GM12878 (cell line): ENCODE data around the gene F8A1. TPM values are rescaled to one million over a fixed set of nuclear protein-coding genes. Genes with fewer than 3 reads are reported as not detected.
"Not testable (repeated sequence)": the region's sequence is repeated elsewhere in the genome, so short reads cannot be mapped to it uniquely, and the experiment has no call there.

Experiments
- ATAC-seq: fragments of 200-7000 bp; cut with Tn5 transposase; 3 replicates; pipeline ENCODE4 v1.9.1; 2020; ENCODE audit warnings: mild to moderate bottlenecking, moderate library complexity
- BruUV-seq: library from RNA; stranded (reverse); fragments of 400-500 nt; replicated peaks from 2 replicates; lab custom pipeline; 2021; lab: Mats Ljungman, UMichigan
- CTCF ChIA-PET: fragments of 300-600 bp; sonication (Branson Sonifier 250); formaldehyde crosslinking; extraction: SDS; loops from one replicate; lab custom pipeline; 2021; ENCODE audit warnings: inconsistent platforms; lab: Yijun Ruan, JAX
- POLR2A ChIA-PET: fragments of 350-600 bp; formaldehyde crosslinking; extraction: SDS; loops from one replicate; lab custom pipeline; 2021; ENCODE audit warnings: inconsistent platforms; lab: Charles Lee
- RAD21 ChIA-PET: fragments of 300-600 bp; sonication (Branson Sonifier 250); formaldehyde crosslinking; loops from one replicate; lab custom pipeline; 2023; ENCODE audit warnings: antibody characterized with exemption; ENCODE audit not compliant: unreplicated experiment; lab: Charles Lee
- SMC1A ChIA-PET: fragments of 300-600 bp; sonication (Branson Sonifier 250); formaldehyde crosslinking; loops from one replicate; lab custom pipeline; 2023; ENCODE audit not compliant: unreplicated experiment, uncharacterized antibody; lab: Charles Lee
- DNase-seq: peaks from one replicate; pipeline ENCODE4 v3.0.0-alpha.2; 2011; ENCODE audit warnings: low read depth, low spot score
- FAIRE-seq: peaks from 3 replicates; lab custom pipeline; 2011; peaks lifted over from hg19 to GRCh38; lab: Jason Lieb, UNC
- H2AFZ ChIP-seq: 2 replicates; pipeline ENCODE4 v1.6.0; 2011; ENCODE audit warnings: low read depth, low read length, control low read depth; ENCODE audit not compliant: control insufficient read depth
- H3K27ac ChIP-seq: 2 replicates; pipeline ENCODE4 v1.5.1; 2011; ENCODE audit warnings: control low read depth; ENCODE audit not compliant: control insufficient read depth, insufficient read depth
- H3K27me3 ChIP-seq, 2 experiments: replicated peaks in 1 of 2; 2 replicates each; pipeline versions ENCODE4 v1.6.0 to v1.6.1; 2011; ENCODE audit warnings: low read length in 1 of 2; ENCODE audit not compliant: control insufficient read depth in 2 of 2, insufficient read depth in 2 of 2
- H3K36me3 ChIP-seq, 2 experiments: 2 replicates each; pipeline ENCODE4 v1.5.1; 2011; ENCODE audit warnings: low read length in 1 of 2; ENCODE audit not compliant: control insufficient read depth in 2 of 2, insufficient read depth in 2 of 2
- H3K4me1 ChIP-seq: 2 replicates; pipeline ENCODE4 v1.6.1; 2011; ENCODE audit warnings: mild to moderate bottlenecking, low read length, moderate library complexity, mixed read lengths; ENCODE audit not compliant: control insufficient read depth, insufficient read depth
- H3K4me2 ChIP-seq: 2 replicates; pipeline ENCODE4 v1.6.0; 2011; ENCODE audit warnings: control low read depth; ENCODE audit not compliant: control insufficient read depth, insufficient read depth
- H3K4me3 ChIP-seq: fragments of 200-600 bp; sonication (generic); 2 replicates; pipeline ENCODE4 v1.5.1; 2016
- H3K79me2 ChIP-seq: 2 replicates; pipeline ENCODE4 v1.6.0; 2011; ENCODE audit warnings: low read length; ENCODE audit not compliant: control insufficient read depth, insufficient read depth
- H3K9ac ChIP-seq: 2 replicates; pipeline ENCODE4 v1.8.0; 2011; ENCODE audit warnings: low read length, control low read depth, mixed read lengths; ENCODE audit not compliant: control insufficient read depth, insufficient read depth
- H3K9me3 ChIP-seq: replicated peaks from 3 replicates; pipeline ENCODE4 v1.5.1; 2011; ENCODE audit warnings: mild to moderate bottlenecking, low read length; ENCODE audit not compliant: control insufficient read depth, insufficient read depth
- H4K20me1 ChIP-seq: 2 replicates; pipeline ENCODE4 v1.6.0; 2011; ENCODE audit not compliant: control insufficient read depth, insufficient read depth
- MEF2A ChIP-seq: IDR thresholded peaks from 2 replicates; pipeline ENCODE4 v1.6.1; 2011; ENCODE audit warnings: low read depth, mild to moderate bottlenecking, low read length, moderate library complexity; ENCODE audit not compliant: insufficient read depth
- WGBS: methylation state at CpG from one replicate; pipeline ENCODE4 v1.1.6; 2016; ENCODE audit warnings: low lambda C conversion rate; ENCODE audit not compliant: insufficient replicate concordance, insufficient coverage; ENCODE audit errors: missing lambda C conversion rate; 5-methylcytosine and 5-hydroxymethylcytosine counted together
- in situ Hi-C: fragments of 300-500 bp; cut with MboI; formaldehyde crosslinking; loops from 9 replicates; pipeline ENCODE4 v1.14.3; 2018; ENCODE audit warnings: mixed read lengths
- intact Hi-C: fragments of 100-400 bp; cut with micrococcal nuclease; formaldehyde crosslinking; loops from one replicate; pipeline ENCODE4 v1.14.2; 2022; ENCODE audit not compliant: unreplicated experiment
- polyA plus RNA-seq, 11 experiments: library from polyadenylated mRNA; depleted of rRNA in 4 of 11; unstranded in 6 of 11; stranded (reverse) in 5 of 11; fragments of >200 nt; fragmentation: Nextera tagmentation in 4 of 11; fragmentation: Illumina TruSeq in 1 of 11; extraction: Ambion mirVana in 4 of 11; extraction: Trizol in 1 of 11; gene quantifications; 1 replicate in 1 of 11; 2 replicates in 10 of 11; pipeline versions ENCODE4 v1.2.1 to v1.2.3, GENCODE V29; 2011 to 2016; ENCODE audit warnings: inconsistent platforms in 2 of 11, missing spikeins in 2 of 11, low read depth in 1 of 11
- total RNA-seq, 4 experiments: library from RNA; depleted of rRNA in 3 of 4; stranded (reverse); fragments of >200 nt in 3 of 4; fragmentation: Illumina TruSeq in 1 of 4; extraction: Trizol in 1 of 4; gene quantifications; 2 replicates each; pipeline versions ENCODE4 v1.2.1 to v1.2.3, GENCODE V29; 2013 to 2021
- TF ChIP-seq, protein P1 (sequence below): IDR thresholded peaks from 2 replicates; pipeline ENCODE4 v1.6.1; 2011; ENCODE audit warnings: mild to moderate bottlenecking, low read depth, low read length, moderate library complexity; ENCODE audit not compliant: insufficient replicate concordance
- TF ChIP-seq, protein P2 (sequence below): fragments of 450-650 bp; IDR thresholded peaks from 2 replicates; pipeline ENCODE4 v1.6.1; 2017; ENCODE audit warnings: mild to moderate bottlenecking

F8A1 gene
- total and polyA plus RNA-seq, 10 of the 15 experiments (the other 5 are each of a cell fraction or from before 2014, with no cell fraction given), result 7.0 to 76.4 (median 16.0) TPM

DNA sequence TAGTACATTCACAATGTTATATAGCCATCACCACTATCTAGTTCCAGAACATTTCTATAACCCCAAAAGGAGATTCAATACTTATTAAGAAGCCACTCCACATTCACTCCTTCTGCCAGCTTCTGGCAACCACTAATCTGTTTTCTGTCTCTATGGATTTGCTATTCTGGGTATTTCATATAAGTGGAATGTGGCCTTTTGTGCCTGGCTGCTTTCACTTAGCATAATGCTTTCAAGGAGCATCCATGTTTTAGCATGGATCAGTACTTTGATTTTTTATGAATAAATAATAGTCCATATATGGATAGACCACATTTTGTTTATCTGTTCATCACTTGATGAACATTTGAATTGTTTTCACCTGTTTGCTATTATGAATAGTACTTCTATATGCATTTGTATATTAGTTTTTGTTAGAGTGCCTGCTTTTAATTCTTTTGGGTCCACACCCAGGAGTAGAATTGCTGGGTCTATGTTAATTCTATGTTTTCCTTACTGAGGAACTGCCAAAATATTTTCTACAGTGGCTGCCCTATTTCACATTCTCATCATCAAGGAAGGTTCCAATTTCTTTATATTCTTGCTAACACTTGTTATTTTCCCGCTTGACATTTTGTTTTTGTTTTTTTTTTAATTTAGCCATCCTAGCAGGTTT lies 35.1 kb upstream of the F8A1 start:
- Histone ChIP-seq H3K27me3 (no peaks in the 10 kb centered on the region), H3K36me3 (no peaks in the 10 kb centered on the region), H3K9me3 (no peaks in the 10 kb centered on the region; the same call in 2 of the 3 replicates)
- SMC1A ChIA-PET, result interaction anchor here (0.6 to 0.7 kb wide), 2 partner anchors 13 to 24 kb away, joined by 3 read pairs; no protein-coding TSS in a partner anchor
- TF ChIP-seq MEF2A, result no peak
- TF ChIP-seq, all 136 proteins: peak for 0
- ChIA-PET CTCF (no interaction called here), RAD21 (no interaction called here), POLR2A (no interaction called here)
- Histone ChIP-seq H3K4me3 (no peak overlapping the region), H3K79me2 (no peaks in the 10 kb centered on the region), H2AFZ (no peak overlapping the region), H4K20me1 (no peaks in the 10 kb centered on the region), H3K4me1 (no peaks in the 10 kb centered on the region), H3K9ac (no peak overlapping the region), H3K4me2 (no peak overlapping the region), H3K27ac (no peak overlapping the region)
- 95% methylated on average over 1 of the region's 1 CpG for WGBS
- DNase-seq (no peak), FAIRE-seq (no peak), ATAC-seq (no peak)
- intact Hi-C loops, result no loop called here
- in situ Hi-C loops, result no loop called here
- no TSS peak for BruUV-seq

DNA sequence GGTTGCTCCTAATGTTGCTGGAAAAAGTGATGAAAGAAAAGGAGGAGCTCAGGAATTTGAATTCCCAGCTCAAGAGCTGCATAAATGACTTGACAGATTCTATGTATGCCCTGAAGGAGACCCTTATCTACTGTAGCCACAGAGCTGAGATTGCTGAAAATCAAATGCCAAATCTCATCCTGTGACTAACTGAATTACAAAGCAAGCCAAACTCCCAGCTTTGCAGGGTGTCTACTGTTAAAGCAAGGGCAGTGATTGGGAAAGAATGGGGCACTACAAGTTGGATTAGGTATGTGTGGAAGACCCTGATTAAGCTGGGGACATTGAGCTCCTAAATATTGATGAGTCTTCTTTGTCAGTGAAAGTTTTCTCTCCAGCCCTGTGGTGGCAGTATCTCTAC lies 30.9 kb upstream of the F8A1 start:
- ATAC-seq (no peak), FAIRE-seq (no peak), DNase-seq (no peak)
- ChIA-PET RAD21 (no interaction called here), POLR2A (no interaction called here), SMC1A (no interaction called here), CTCF (interaction anchor here (1.0 to 1.6 kb wide), 2 partner anchors 9 to 106 kb away, joined by 5 to 6 read pairs; no protein-coding TSS in a partner anchor)
- Histone ChIP-seq H4K20me1 (no peaks in the 10 kb centered on the region), H3K27ac (no peak overlapping the region), H3K4me2 (no peak overlapping the region), H3K9ac (no peak overlapping the region), H3K4me1 (no peaks in the 10 kb centered on the region), H3K27me3 (no peaks in the 10 kb centered on the region), H3K4me3 (no peak overlapping the region), H3K79me2 (no peaks in the 10 kb centered on the region), H3K36me3 (no peaks in the 10 kb centered on the region), H3K9me3 (no peaks in the 10 kb centered on the region), H2AFZ (no peak overlapping the region)
- in situ Hi-C loops (no loop called here), intact Hi-C loops (no loop called here)
- TF ChIP-seq, protein P1, sequence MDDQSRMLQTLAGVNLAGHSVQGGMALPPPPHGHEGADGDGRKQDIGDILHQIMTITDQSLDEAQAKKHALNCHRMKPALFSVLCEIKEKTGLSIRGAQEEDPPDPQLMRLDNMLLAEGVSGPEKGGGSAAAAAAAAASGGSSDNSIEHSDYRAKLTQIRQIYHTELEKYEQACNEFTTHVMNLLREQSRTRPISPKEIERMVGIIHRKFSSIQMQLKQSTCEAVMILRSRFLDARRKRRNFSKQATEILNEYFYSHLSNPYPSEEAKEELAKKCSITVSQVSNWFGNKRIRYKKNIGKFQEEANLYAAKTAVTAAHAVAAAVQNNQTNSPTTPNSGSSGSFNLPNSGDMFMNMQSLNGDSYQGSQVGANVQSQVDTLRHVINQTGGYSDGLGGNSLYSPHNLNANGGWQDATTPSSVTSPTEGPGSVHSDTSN, result no peak
- TF ChIP-seq, protein P2, sequence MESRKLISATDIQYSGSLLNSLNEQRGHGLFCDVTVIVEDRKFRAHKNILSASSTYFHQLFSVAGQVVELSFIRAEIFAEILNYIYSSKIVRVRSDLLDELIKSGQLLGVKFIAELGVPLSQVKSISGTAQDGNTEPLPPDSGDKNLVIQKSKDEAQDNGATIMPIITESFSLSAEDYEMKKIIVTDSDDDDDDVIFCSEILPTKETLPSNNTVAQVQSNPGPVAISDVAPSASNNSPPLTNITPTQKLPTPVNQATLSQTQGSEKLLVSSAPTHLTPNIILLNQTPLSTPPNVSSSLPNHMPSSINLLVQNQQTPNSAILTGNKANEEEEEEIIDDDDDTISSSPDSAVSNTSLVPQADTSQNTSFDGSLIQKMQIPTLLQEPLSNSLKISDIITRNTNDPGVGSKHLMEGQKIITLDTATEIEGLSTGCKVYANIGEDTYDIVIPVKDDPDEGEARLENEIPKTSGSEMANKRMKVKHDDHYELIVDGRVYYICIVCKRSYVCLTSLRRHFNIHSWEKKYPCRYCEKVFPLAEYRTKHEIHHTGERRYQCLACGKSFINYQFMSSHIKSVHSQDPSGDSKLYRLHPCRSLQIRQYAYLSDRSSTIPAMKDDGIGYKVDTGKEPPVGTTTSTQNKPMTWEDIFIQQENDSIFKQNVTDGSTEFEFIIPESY, result no peak
- BruUV-seq, result no TSS peak

DNA sequence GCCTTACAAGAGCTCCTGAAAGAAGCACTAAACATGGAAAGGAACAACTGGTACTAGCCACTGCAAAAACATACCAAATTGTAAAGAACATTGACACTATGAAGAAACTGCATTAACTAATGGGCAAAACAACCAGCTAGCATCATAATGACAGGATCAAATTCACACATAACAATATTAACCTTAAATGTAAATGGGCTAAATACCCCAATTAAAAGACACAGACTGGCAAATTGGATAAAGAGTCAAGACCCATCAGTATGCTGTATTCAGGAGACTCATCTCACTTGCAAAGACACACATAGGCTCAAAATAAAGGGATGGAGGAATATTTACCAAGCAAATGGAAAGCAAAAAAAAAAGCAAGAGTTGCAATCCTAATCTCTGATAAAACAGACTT lies 17.6 kb upstream of the F8A1 start:
- in situ Hi-C loops, H3K36me3 ChIP-seq, DNase-seq, ATAC-seq, H3K27ac ChIP-seq, H3K4me3 ChIP-seq, H3K27me3 ChIP-seq, FAIRE-seq, H3K4me1 ChIP-seq, CTCF ChIA-PET, H3K9ac ChIP-seq, H3K79me2 ChIP-seq, BruUV-seq, H2AFZ ChIP-seq, POLR2A ChIA-PET, intact Hi-C loops, SMC1A ChIA-PET, H4K20me1 ChIP-seq, H3K4me2 ChIP-seq, H3K9me3 ChIP-seq, RAD21 ChIA-PET: not testable (repeated sequence)
